HG02943 (cell line): ENCODE data around the gene EYA2.
"Not testable (repeated sequence)": the region's sequence is repeated elsewhere in the genome, so short reads cannot be mapped to it uniquely, and the experiment has no call there.

Experiments used
- ATAC-seq: cut with Tn5 transposase; IDR thresholded peaks from one replicate; pipeline ENCODE4 v1.9.1; 2021; ENCODE audit warnings: mild to moderate bottlenecking, low read depth, moderate library complexity; ENCODE audit not compliant: unreplicated experiment

The EYA2 gene

GRCh38 chr20:46894971-46895905, 595 bp downstream of the EYA2 start:
- no peak for ATAC-seq

GRCh38 chr20:46895906-46896242, 1.2 kb downstream of the EYA2 start:
- ATAC-seq = no peak

GRCh38 chr20:46897328-46897880, 2.8 kb downstream of the EYA2 start:
- no peak for ATAC-seq

GRCh38 chr20:46898423-46898822, 3.8 kb downstream of the EYA2 start:
- no peak for ATAC-seq

GRCh38 chr20:46899621-46900020, 5.0 kb downstream of the EYA2 start:
- ATAC-seq = no peak

GRCh38 chr20:46900086-46900485, 5.4 kb downstream of the EYA2 start:
- ATAC-seq = no peak

- ATAC-seq = no peak
Observed at GRCh38 chr20:46900826-46901225, 6.2 kb downstream of the EYA2 start.

GRCh38 chr20:46901638-46902037, 7.0 kb downstream of the EYA2 start:
- ATAC-seq = no peak

- ATAC-seq = no peak
Observed at GRCh38 chr20:46903256-46903655, 8.6 kb downstream of the EYA2 start.

- no peak for ATAC-seq
Observed at GRCh38 chr20:46903937-46904336, 9.3 kb downstream of the EYA2 start.

GRCh38 chr20:46905364-46906125, 10.9 kb downstream of the EYA2 start:
- ATAC-seq = no peak

- no peak for ATAC-seq
Observed at GRCh38 chr20:46913329-46914044, 18.8 kb downstream of the EYA2 start.

GRCh38 chr20:46914789-46915379, 20.2 kb downstream of the EYA2 start:
- ATAC-seq = no peak

- ATAC-seq = no peak
Observed at GRCh38 chr20:46915575-46916257, 21.1 kb downstream of the EYA2 start.

- ATAC-seq = no peak
Observed at GRCh38 chr20:46916258-46916603, 21.6 kb downstream of the EYA2 start.

- no peak for ATAC-seq
Observed at GRCh38 chr20:46917155-46917554, 22.5 kb downstream of the EYA2 start.

GRCh38 chr20:46920114-46920513, 25.5 kb downstream of the EYA2 start:
- ATAC-seq = no peak

- not testable (repeated sequence) for ATAC-seq
Observed at GRCh38 chr20:46922841-46923240, 28.2 kb downstream of the EYA2 start.

GRCh38 chr20:46923550-46923949, 28.9 kb downstream of the EYA2 start:
- ATAC-seq = no peak

- no peak for ATAC-seq
Observed at GRCh38 chr20:46928580-46929132, 34.0 kb downstream of the EYA2 start.
